Stimulated activated CD4-positive, alpha-beta T cell treated with anti-CD3 and anti-CD28 coated beads, Interleukin-4, amount 100 ng/mL, for 4 hours (primary cell): ENCODE measurements around the gene PLEKHA4.
"Not testable (repeated sequence)": the region's sequence is repeated elsewhere in the genome, so short reads cannot be mapped to it uniquely, and the experiment has no call there.

ENCODE experiments used
- DNase-seq, 2 experiments: peaks; one replicate each; pipeline ENCODE4 v3.0.0-alpha.2; 2020

PLEKHA4 gene

GRCh38 chr19:48868114-48868886 is at the start of gene PLEKHA4:
Gene PLEKHA4 (minus strand): TSS chr19:48868617. CDS start chr19:48867620, 997 bp downstream.
- no peak for DNase-seq

GRCh38 chr19:48918071-48918470 is 49.7 kb upstream of the PLEKHA4 start:
- no peak for DNase-seq

- no peak for DNase-seq
These were observed 47.3 kb upstream of the PLEKHA4 start for GRCh38 chr19:48915757-48916156.

- no peak for DNase-seq
These were observed 45.8 kb upstream of the PLEKHA4 start for GRCh38 chr19:48914181-48914580.

GRCh38 chr19:48913114-48913889 is 44.9 kb upstream of the PLEKHA4 start:
- DNase-seq, result no peak

- DNase-seq, result no peak
These were observed 42.4 kb upstream of the PLEKHA4 start for GRCh38 chr19:48910803-48911202.

GRCh38 chr19:48909424-48910077 is 41.1 kb upstream of the PLEKHA4 start:
- DNase-seq, result not testable (repeated sequence)

GRCh38 chr19:48907671-48908070 is 39.3 kb upstream of the PLEKHA4 start:
- no peak for DNase-seq

- no peak for DNase-seq
These were observed 37.9 kb upstream of the PLEKHA4 start for GRCh38 chr19:48906324-48906723.

GRCh38 chr19:48905664-48906063 is 37.2 kb upstream of the PLEKHA4 start:
- no peak for DNase-seq

GRCh38 chr19:48903788-48904187 is 35.4 kb upstream of the PLEKHA4 start:
- DNase-seq, result not testable (repeated sequence)

GRCh38 chr19:48902291-48902690 is 33.9 kb upstream of the PLEKHA4 start:
- not testable (repeated sequence) for DNase-seq

- DNase-seq, result no peak
These were observed 32.3 kb upstream of the PLEKHA4 start for GRCh38 chr19:48900477-48901406.

- peak; percentile 98 to 99 for DNase-seq
These were observed 31.5 kb upstream of the PLEKHA4 start, which contains the start of gene NUCB1 for GRCh38 chr19:48899781-48900476. Gene NUCB1 (plus strand): TSS chr19:48900312. CDS start chr19:48900797, 485 bp downstream.

GRCh38 chr19:48899386-48899749 is 31.0 kb upstream of the PLEKHA4 start:
- DNase-seq, result not testable (repeated sequence)

GRCh38 chr19:48897181-48897580 is 28.8 kb upstream of the PLEKHA4 start:
- DNase-seq, result no peak

GRCh38 chr19:48896191-48896720 is 27.8 kb upstream of the PLEKHA4 start:
- DNase-seq, result peak; percentile 45 to 50

- no peak for DNase-seq
These were observed 26.8 kb upstream of the PLEKHA4 start for GRCh38 chr19:48895226-48895625.

GRCh38 chr19:48890551-48890950 is 22.1 kb upstream of the PLEKHA4 start:
- DNase-seq, result no peak

- DNase-seq, result not testable (repeated sequence)
These were observed 21.1 kb upstream of the PLEKHA4 start for GRCh38 chr19:48889496-48889895.

GRCh38 chr19:48887861-48888612 is 19.6 kb upstream of the PLEKHA4 start:
- no peak for DNase-seq
